ENCODE measurements around the gene SLITRK4.

SLITRK4 gene

GRCh38 chrX:143635915-143636314, at the start of gene SLITRK4:
Gene SLITRK4 (minus strand): TSS chrX:143636101. CDS start chrX:143631108, 4,993 bp downstream.
- DNase-seq (ENCODE audit: low spot score in 2 of 2) (no peak), ATAC-seq (no peak)
- peaks cover 6% of the 10 kb centered on the region for H3K9me3 Mint-ChIP-seq
- peaks cover 4% of the 10 kb centered on the region for H3K4me1 Mint-ChIP-seq
- H3K27ac Mint-ChIP-seq = no peak within 1 kb of the TSS
- no peaks in the 10 kb centered on the region for H3K36me3 Mint-ChIP-seq
- H3K4me3 Mint-ChIP-seq = no peak within 1 kb of the TSS

- no peak overlapping the region for H3K27ac Mint-ChIP-seq
These were observed 47.6 kb upstream of the SLITRK4 start for GRCh38 chrX:143683486-143683885.

GRCh38 chrX:143674926-143675325, 39.0 kb upstream of the SLITRK4 start:
- H3K4me1 Mint-ChIP-seq = no peaks in the 10 kb centered on the region

More at GRCh38 chrX:143683486-143683885, 47.6 kb upstream of the SLITRK4 start:
- DNase-seq (ENCODE audit: low spot score in 2 of 2) = no peak
- Mint-ChIP-seq H3K9me3 (peaks cover 2% of the 10 kb centered on the region), H3K36me3 (no peaks in the 10 kb centered on the region), H3K4me3 (no peak overlapping the region), H3K4me1 (no peaks in the 10 kb centered on the region)
- no peak for ATAC-seq

GRCh38 chrX:143669395-143669794, 33.5 kb upstream of the SLITRK4 start:
- DNase-seq (ENCODE audit: low spot score in 2 of 2) = no peak
- no peaks in the 10 kb centered on the region for H3K36me3 Mint-ChIP-seq

More at GRCh38 chrX:143674926-143675325, 39.0 kb upstream of the SLITRK4 start:
- Mint-ChIP-seq H3K27ac (no peak overlapping the region), H3K9me3 (peaks cover 3% of the 10 kb centered on the region), H3K4me3 (no peak overlapping the region), H3K36me3 (no peaks in the 10 kb centered on the region)
- DNase-seq (ENCODE audit: low spot score in 2 of 2) = no peak
- ATAC-seq = no peak

GRCh38 chrX:143664302-143664701, 28.4 kb upstream of the SLITRK4 start:
- no peak for DNase-seq (ENCODE audit: low spot score in 2 of 2)
- Mint-ChIP-seq H3K4me3 (no peak overlapping the region), H3K36me3 (no peaks in the 10 kb centered on the region), H3K9me3 (peaks cover 3% of the 10 kb centered on the region), H3K27ac (no peak overlapping the region), H3K4me1 (no peaks in the 10 kb centered on the region)
- no peak for ATAC-seq

More at GRCh38 chrX:143669395-143669794, 33.5 kb upstream of the SLITRK4 start:
- no peak overlapping the region for H3K4me3 Mint-ChIP-seq
- H3K4me1 Mint-ChIP-seq = no peaks in the 10 kb centered on the region
- no peak overlapping the region for H3K27ac Mint-ChIP-seq
- peaks cover 3% of the 10 kb centered on the region for H3K9me3 Mint-ChIP-seq
- no peak for ATAC-seq

GRCh38 chrX:143663755-143664154, 27.9 kb upstream of the SLITRK4 start:
- H3K27ac Mint-ChIP-seq = no peak overlapping the region
- DNase-seq (ENCODE audit: low spot score in 2 of 2) = no peak

GRCh38 chrX:143661286-143661685, 25.4 kb upstream of the SLITRK4 start:
- Mint-ChIP-seq H3K9me3 (peaks cover 3% of the 10 kb centered on the region), H3K4me1 (no peaks in the 10 kb centered on the region), H3K27ac (no peak overlapping the region), H3K4me3 (no peak overlapping the region), H3K36me3 (no peaks in the 10 kb centered on the region)
- DNase-seq (ENCODE audit: low spot score in 2 of 2) (no peak), ATAC-seq (no peak)

More at GRCh38 chrX:143663755-143664154, 27.9 kb upstream of the SLITRK4 start:
- ATAC-seq = no peak
- H3K36me3 Mint-ChIP-seq = no peaks in the 10 kb centered on the region
- no peaks in the 10 kb centered on the region for H3K4me1 Mint-ChIP-seq
- H3K4me3 Mint-ChIP-seq = no peak overlapping the region
- H3K9me3 Mint-ChIP-seq = peaks cover 3% of the 10 kb centered on the region

GRCh38 chrX:143648705-143649104, 12.8 kb upstream of the SLITRK4 start:
- Mint-ChIP-seq H3K9me3 (no peaks in the 10 kb centered on the region), H3K27ac (no peak overlapping the region), H3K4me1 (no peaks in the 10 kb centered on the region), H3K36me3 (no peaks in the 10 kb centered on the region), H3K4me3 (no peak overlapping the region)
- DNase-seq (ENCODE audit: low spot score in 2 of 2) = no peak
- no peak for ATAC-seq

- ATAC-seq (no peak), DNase-seq (ENCODE audit: low spot score in 2 of 2) (no peak)
- Mint-ChIP-seq H3K27ac (no peak overlapping the region), H3K4me3 (no peak overlapping the region), H3K9me3 (no peaks in the 10 kb centered on the region), H3K36me3 (no peaks in the 10 kb centered on the region), H3K4me1 (no peaks in the 10 kb centered on the region)
These were observed 6.5 kb upstream of the SLITRK4 start for GRCh38 chrX:143642426-143642825.

GRCh38 chrX:143636831-143637230, 930 bp upstream of the SLITRK4 start:
- no peaks in the 10 kb centered on the region for H3K36me3 Mint-ChIP-seq
- H3K4me3 Mint-ChIP-seq = no peak overlapping the region
- no peak for ATAC-seq
- no peak overlapping the region for H3K27ac Mint-ChIP-seq
- H3K4me1 Mint-ChIP-seq = peaks cover 4% of the 10 kb centered on the region
- H3K9me3 Mint-ChIP-seq = peaks cover 6% of the 10 kb centered on the region
- no peak for DNase-seq (ENCODE audit: low spot score in 2 of 2)

- H3K27ac Mint-ChIP-seq = no peak overlapping the region
- H3K4me1 Mint-ChIP-seq = peaks cover 4% of the 10 kb centered on the region
- H3K9me3 Mint-ChIP-seq = peaks cover 6% of the 10 kb centered on the region
- no peak for ATAC-seq
- H3K4me3 Mint-ChIP-seq = no peak overlapping the region
- DNase-seq (ENCODE audit: low spot score in 2 of 2) = no peak
- H3K36me3 Mint-ChIP-seq = no peaks in the 10 kb centered on the region
These were observed 1.0 kb downstream of the SLITRK4 start for GRCh38 chrX:143634663-143635455.

GRCh38 chrX:143634309-143634662, 1.6 kb downstream of the SLITRK4 start:
- DNase-seq (ENCODE audit: low spot score in 2 of 2) (no peak), ATAC-seq (no peak)
- Mint-ChIP-seq H3K4me1 (peaks cover 4% of the 10 kb centered on the region), H3K27ac (no peak overlapping the region), H3K36me3 (no peaks in the 10 kb centered on the region), H3K9me3 (peaks cover 6% of the 10 kb centered on the region), H3K4me3 (no peak overlapping the region)

- ATAC-seq = no peak
- Mint-ChIP-seq H3K36me3 (no peaks in the 10 kb centered on the region), H3K4me3 (no peak overlapping the region), H3K9me3 (peaks cover 6% of the 10 kb centered on the region), H3K4me1 (peaks cover 4% of the 10 kb centered on the region), H3K27ac (no peak overlapping the region)
- no peak for DNase-seq (ENCODE audit: low spot score in 2 of 2)
These were observed 2.2 kb downstream of the SLITRK4 start for GRCh38 chrX:143633461-143634308.

GRCh38 chrX:143632625-143633410, 3.1 kb downstream of the SLITRK4 start:
- Mint-ChIP-seq H3K4me3 (no peak overlapping the region), H3K9me3 (peaks cover 6% of the 10 kb centered on the region), H3K4me1 (peaks cover 4% of the 10 kb centered on the region), H3K27ac (no peak overlapping the region), H3K36me3 (no peaks in the 10 kb centered on the region)
- ATAC-seq = no peak
- DNase-seq (ENCODE audit: low spot score in 2 of 2) = no peak

GRCh38 chrX:143623657-143624056, 12.2 kb downstream of the SLITRK4 start:
- no peaks in the 10 kb centered on the region for H3K4me1 Mint-ChIP-seq
- H3K36me3 Mint-ChIP-seq = no peaks in the 10 kb centered on the region
- H3K9me3 Mint-ChIP-seq = no peaks in the 10 kb centered on the region
- ATAC-seq = no peak
- H3K27ac Mint-ChIP-seq = no peak overlapping the region
- H3K4me3 Mint-ChIP-seq = no peak overlapping the region
- DNase-seq (ENCODE audit: low spot score in 2 of 2) = no peak

Data from stimulated activated effector memory CD8-positive, alpha-beta T cell treated with anti-CD3 and anti-CD28 coated beads, Interleukin-12 subunit alpha, Interleukin-12 subunit beta, amount 100 ng/mL, for 72 hours (primary cell).